Adrenal gland (tissue), 12 donors: ENCODE measurements around the gene LGMN. TPM values are rescaled to one million over a fixed set of nuclear protein-coding genes. Genes with fewer than 3 reads are reported as not detected.

Experiments
- DNase-seq, 7 donors: peaks; one replicate each; pipeline ENCODE4 v3.0.0-alpha.2; 2019 to 2020
- H3K27ac ChIP-seq, 5 donors: fragments of 200-600 bp; sonication (generic) in 4 of 5; 1 replicate in 3 of 5; 2 replicates in 2 of 5; pipeline versions ENCODE4 v1.5.1 to v1.8.0; 2016 to 2020; ENCODE audit warnings: mild to moderate bottlenecking in 1 of 5
- H3K27me3 ChIP-seq: fragments of 200-600 bp; 2 replicates; pipeline ENCODE4 v1.8.0; 2021
- H3K36me3 ChIP-seq, 2 donors: fragments of 200-600 bp; replicated peaks in 1 of 2; 1 replicate in 1 of 2; 2 replicates in 1 of 2; pipeline versions ENCODE4 v1.5.1 to v1.8.0; 2018 to 2022
- H3K4me1 ChIP-seq, 2 donors: fragments of 200-600 bp; replicated peaks in 1 of 2; 1 replicate in 1 of 2; 2 replicates in 1 of 2; pipeline versions ENCODE4 v1.5.1 to v1.8.0; 2018 to 2021
- H3K4me3 ChIP-seq, 4 donors: fragments of 200-600 bp; sonication (generic) in 3 of 4; one replicate each; pipeline ENCODE4 v1.5.1; 2016 to 2018
- H3K9me3 ChIP-seq, 3 donors: fragments of 200-600 bp; sonication (generic) in 1 of 3; replicated peaks in 1 of 3; 1 replicate in 2 of 3; 2 replicates in 1 of 3; pipeline versions ENCODE4 v1.5.1 to v1.8.0; 2016 to 2021
- CTCF ChIP-seq, 6 experiments: fragments of 450-650 bp in 4 of 6; fragments of 200-600 bp in 2 of 6; sonication (generic) in 1 of 6; IDR thresholded peaks; 1 replicate in 5 of 6; 2 replicates in 1 of 6; pipeline versions ENCODE4 v1.5.1 to v1.8.0; 2016 to 2021; ENCODE audit warnings: antibody characterized with exemption in 6 of 6, mild to moderate bottlenecking in 2 of 6, moderate library complexity in 1 of 6
- POLR2A ChIP-seq, 2 donors: fragments of 450-650 bp; IDR thresholded peaks; one replicate each; pipeline ENCODE4 v1.6.1; 2017; ENCODE audit warnings: antibody characterized with exemption in 2 of 2, mild to moderate bottlenecking in 2 of 2, moderate library complexity in 1 of 2
- WGBS, 4 donors: extraction: QIAGEN DNeasy Blood & Tissue Kit in 2 of 4; methylation state at CpG; one replicate each; pipeline versions ENCODE4 v1.1.5 to v1.1.7; 2013 to 2017; 5-methylcytosine and 5-hydroxymethylcytosine counted together
- intact Hi-C, 2 donors: fragments of 100-400 bp; cut with DNase I; formaldehyde crosslinking; loops; one replicate each; pipeline versions ENCODE4 v1.14.1 to v1.15.0; 2022 to 2023
- polyA plus RNA-seq, 3 donors: library from polyadenylated mRNA; stranded (reverse); fragments of 200-250 nt in 2 of 3; fragments of 350-450 nt in 1 of 3; fragmentation: Illumina TruSeq in 1 of 3; extraction: RNeasy Lipid Tissue Mini Kit (QIAGEN cat#74804) in 1 of 3; gene quantifications; one replicate each; pipeline ENCODE4 v1.2.3, GENCODE V29; 2013 to 2014
- total RNA-seq, 9 donors: library from RNA; depleted of rRNA in 4 of 9; stranded (reverse); fragments of >200 nt in 4 of 9; fragments of 120-200 nt in 1 of 9; fragmentation: NEBNext Ultra II Directional in 1 of 9; extraction: Animal tissue kit (Norgen Biotek cat#: 25700) in 1 of 9; gene quantifications; one replicate each; pipeline versions ENCODE4 v1.1.0 to v1.2.4, GENCODE V29; 2013 to 2023
- donor health status: healthy with polysubstance abuse.
- donor health status: Bipolar disorder and iron deficiency.
- donor health status: DM: yes; HTN: yes; CAD: no.
- donor health status: DM: no; HTN: no; CAD: no.
- donor health status: DM: no; HTN: no; CAD: no.
- donor health status: DM: yes; HTN: yes; CAD: no.

The LGMN gene
- total and polyA plus RNA-seq, 12 donors: 66.6 to 153 (median 117) TPM

- H3K27me3 ChIP-seq: no peaks in the 10 kb centered on the region
- peak in 4 of 7 donors; percentile 32 to 64 (median 46) for DNase-seq
- no peaks in the 10 kb centered on the region for H3K36me3 ChIP-seq
- TF ChIP-seq CTCF (IDR thresholded peaks at IDR 0.05) (no peak), POLR2A (IDR thresholded peaks at IDR 0.05) (no peak)
- 75 to 94% (median 87%) methylated on average over 5 to 14 of the region's 14 CpGs for WGBS, 4 donors
- H3K9me3 ChIP-seq: no peaks in the 10 kb centered on the region
- no peak overlapping the region for H3K4me3 ChIP-seq
- intact Hi-C loops: loop anchor here in 1 of 2 donors (5.0 kb wide), 1 partner anchor 58 kb away; no protein-coding TSS in a partner anchor
- peaks cover 0 to 14% of the 10 kb centered on the region in 2 donors for H3K4me1 ChIP-seq
- H3K27ac ChIP-seq: peak overlapping the region in 2 of 5 donors; percentile 20 to 71
These were observed 23.7 kb downstream of the LGMN start for GRCh38 chr14:92724516-92725340.

- Histone ChIP-seq H3K27me3 (no peaks in the 10 kb centered on the region), H3K36me3 (no peaks in the 10 kb centered on the region), H3K9me3 (no peaks in the 10 kb centered on the region), H3K4me3 (no peak overlapping the region), H3K27ac (no peak overlapping the region), H3K4me1 (no peaks in the 10 kb centered on the region)
- 75 to 83% (median 80%) methylated on average over 5 of the region's 5 CpGs for WGBS, 4 donors
- no peak for DNase-seq
- intact Hi-C loops: loop anchor here in 1 of 2 donors (5.0 kb wide), 1 partner anchor 62 kb away; no protein-coding TSS in a partner anchor
- no peak for TF ChIP-seq CTCF (IDR thresholded peaks at IDR 0.05)
- TF ChIP-seq POLR2A (IDR thresholded peaks at IDR 0.05): no peak
These were observed 28.5 kb downstream of the LGMN start for GRCh38 chr14:92719890-92720323.

DNA sequence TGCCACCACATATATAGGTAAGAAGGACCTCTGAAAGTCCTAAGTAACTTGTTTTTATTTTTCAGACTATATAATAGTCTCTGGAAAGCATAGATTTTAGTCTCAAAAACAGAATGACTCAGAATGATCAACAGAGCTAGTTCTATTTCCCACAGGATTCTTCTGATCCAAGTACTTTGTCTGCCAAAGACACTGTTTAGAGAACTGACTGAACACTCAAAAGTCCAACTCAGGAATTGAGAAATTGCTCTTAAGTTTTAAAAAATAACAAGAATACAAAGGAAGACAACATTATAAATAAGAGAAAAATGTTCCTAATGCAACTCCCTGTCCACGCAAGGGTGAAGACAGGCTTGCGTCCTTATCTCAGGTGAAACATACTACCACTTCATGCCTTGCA is 29.0 kb downstream of the LGMN start:
- WGBS, 4 donors: 84 to 95% (median 91%) methylated on average over 2 of the region's 2 CpGs
- no peak for DNase-seq
- no peaks in the 10 kb centered on the region for H3K9me3 ChIP-seq
- H3K4me3 ChIP-seq: no peak overlapping the region
- TF ChIP-seq CTCF (IDR thresholded peaks at IDR 0.05) (no peak), POLR2A (IDR thresholded peaks at IDR 0.05) (no peak)
- intact Hi-C loops: no loop called here
- H3K27ac ChIP-seq: no peak overlapping the region
- no peaks in the 10 kb centered on the region for H3K4me1 ChIP-seq
- H3K36me3 ChIP-seq: no peaks in the 10 kb centered on the region
- H3K27me3 ChIP-seq: no peaks in the 10 kb centered on the region

- Histone ChIP-seq H3K9me3 (no peaks in the 10 kb centered on the region), H3K4me1 (no peaks in the 10 kb centered on the region), H3K4me3 (no peak overlapping the region), H3K27me3 (no peaks in the 10 kb centered on the region), H3K27ac (no peak overlapping the region), H3K36me3 (no peaks in the 10 kb centered on the region)
- intact Hi-C loops: no loop called here
- WGBS, 4 donors: 85 to 92% (median 89%) methylated on average over 8 of the region's 8 CpGs
- no peak for TF ChIP-seq POLR2A (IDR thresholded peaks at IDR 0.05)
- no peak for TF ChIP-seq CTCF (IDR thresholded peaks at IDR 0.05)
- no peak for DNase-seq
These were observed 29.8 kb downstream of the LGMN start for GRCh38 chr14:92718664-92719063.
